IMR-90 (cell line): ENCODE results near the gene SF3B1. TPM values are rescaled to one million over a fixed set of nuclear protein-coding genes. Genes with fewer than 3 reads are reported as not detected.

ENCODE experiments used
- ATAC-seq: fragments of 200-7000 bp; cut with Tn5 transposase; 2 replicates; pipeline ENCODE4 v1.9.1; 2020; ENCODE audit warnings: low read depth, mild to moderate bottlenecking, moderate library complexity
- BruUV-seq: library from RNA; stranded (reverse); fragments of 400-500 nt; replicated peaks from 2 replicates; lab custom pipeline; 2021; lab: Mats Ljungman, UMichigan
- CTCF ChIA-PET: fragments of 300-600 bp; formaldehyde crosslinking; extraction: SDS; loops from one replicate; lab custom pipeline; 2021; ENCODE audit warnings: antibody characterized with exemption; lab: Yijun Ruan, JAX
- POLR2A ChIA-PET: fragments of 300-600 bp; sonication (Branson Sonifier 250); formaldehyde crosslinking; loops from one replicate; lab custom pipeline; 2022; ENCODE audit warnings: antibody characterized with exemption; ENCODE audit not compliant: unreplicated experiment; lab: Charles Lee
- DNase-seq: peaks from one replicate; pipeline ENCODE4 v3.0.0; 2013
- H2AFZ ChIP-seq: replicated peaks from 2 replicates; pipeline ENCODE3; 2013; ENCODE audit warnings: low read length, mild to moderate bottlenecking; ENCODE audit not compliant: poor library complexity
- H2AK5ac ChIP-seq: 2 replicates; pipeline ENCODE4 v1.6.1; 2013; ENCODE audit warnings: low read depth, low read length, inconsistent platforms
- H2AK9ac ChIP-seq: replicated peaks from 2 replicates; pipeline ENCODE3; 2013; ENCODE audit warnings: mild to moderate bottlenecking, low read depth, low read length, moderate library complexity; ENCODE audit not compliant: poor library complexity
- H2BK120ac ChIP-seq: 2 replicates; pipeline ENCODE4 v1.6.1; 2013; ENCODE audit warnings: low read depth, low read length, inconsistent platforms
- H2BK15ac ChIP-seq: 3 replicates; pipeline ENCODE4 v1.6.1; 2013; ENCODE audit warnings: low read depth, low read length, inconsistent platforms
- H2BK20ac ChIP-seq: 2 replicates; pipeline ENCODE4 v1.6.1; 2013; ENCODE audit warnings: low read depth, mild to moderate bottlenecking, inconsistent platforms, low read length, moderate library complexity
- H2BK5ac ChIP-seq: 2 replicates; pipeline ENCODE4 v1.6.1; 2013; ENCODE audit warnings: mild to moderate bottlenecking, low read depth, low read length, inconsistent platforms; ENCODE audit not compliant: poor library complexity, severe bottlenecking
- H3K14ac ChIP-seq: replicated peaks from 2 replicates; pipeline ENCODE4 v1.6.1; 2013; ENCODE audit warnings: low read depth, low read length, inconsistent platforms
- H3K18ac ChIP-seq: 2 replicates; pipeline ENCODE4 v1.6.1; 2013; ENCODE audit warnings: low read depth, low read length, control low read depth
- H3K23ac ChIP-seq: 2 replicates; pipeline ENCODE4 v1.6.1; 2013; ENCODE audit warnings: low read depth, low read length, inconsistent platforms
- H3K27ac ChIP-seq: 2 replicates; pipeline ENCODE4 v1.5.1; 2013; ENCODE audit warnings: mild to moderate bottlenecking, control low read depth, low read length; ENCODE audit not compliant: insufficient read depth
- H3K27me3 ChIP-seq: 2 replicates; pipeline ENCODE4 v1.6.1; 2013; ENCODE audit warnings: low read length; ENCODE audit not compliant: control insufficient read depth, insufficient read depth
- H3K36me3 ChIP-seq: 2 replicates; pipeline ENCODE4 v1.6.1; 2013; ENCODE audit warnings: low read length, mixed read lengths; ENCODE audit not compliant: control insufficient read depth, insufficient read depth
- H3K4ac ChIP-seq: 2 replicates; pipeline ENCODE4 v1.6.1; 2013; ENCODE audit warnings: low read depth, low read length, inconsistent platforms
- H3K4me1 ChIP-seq: 2 replicates; pipeline ENCODE4 v1.6.1; 2013; ENCODE audit warnings: low read length, mixed read lengths; ENCODE audit not compliant: control insufficient read depth, insufficient read depth
- H3K4me2 ChIP-seq: 2 replicates; pipeline ENCODE4 v1.6.1; 2013; ENCODE audit warnings: low read depth, mild to moderate bottlenecking, control low read depth, low read length, moderate library complexity
- H3K4me3 ChIP-seq: 2 replicates; pipeline ENCODE4 v1.5.1; 2013; ENCODE audit warnings: low read depth, mild to moderate bottlenecking, control low read depth, low read length, moderate library complexity; ENCODE audit not compliant: insufficient read depth
- H3K56ac ChIP-seq: 2 replicates; pipeline ENCODE4 v1.6.1; 2013; ENCODE audit warnings: low read length, inconsistent platforms; ENCODE audit not compliant: insufficient read depth; ENCODE audit errors: extremely low read depth
- H3K79me1 ChIP-seq, 2 experiments: 2 replicates each; pipeline ENCODE4 v1.6.1; 2013; ENCODE audit warnings: low read length in 2 of 2, inconsistent platforms in 1 of 2, low read depth in 1 of 2
- H3K9ac ChIP-seq: 2 replicates; pipeline ENCODE4 v1.6.1; 2013; ENCODE audit warnings: low read depth, low read length, control low read depth
- H3K9me1 ChIP-seq: 2 replicates; pipeline ENCODE4 v1.6.1; 2013; ENCODE audit warnings: low read length, inconsistent platforms; ENCODE audit not compliant: insufficient read depth
- H3K9me3 ChIP-seq: 2 replicates; pipeline ENCODE4 v1.6.1; 2013; ENCODE audit warnings: low read length; ENCODE audit not compliant: control insufficient read depth, insufficient read depth
- H4K20me1 ChIP-seq: 2 replicates; pipeline ENCODE4 v1.6.1; 2013; ENCODE audit warnings: low read length, inconsistent platforms; ENCODE audit not compliant: insufficient read depth
- H4K5ac ChIP-seq: 2 replicates; pipeline ENCODE4 v1.6.1; 2013; ENCODE audit warnings: mild to moderate bottlenecking, low read depth, low read length, control low read depth
- H4K8ac ChIP-seq, 2 experiments: 2 replicates each; pipeline ENCODE4 v1.6.1; 2013; ENCODE audit warnings: low read depth in 2 of 2, low read length in 2 of 2, control low read depth in 1 of 2, inconsistent platforms in 1 of 2
- H4K91ac ChIP-seq: 2 replicates; pipeline ENCODE4 v1.6.1; 2013; ENCODE audit warnings: low read depth, low read length, inconsistent platforms; ENCODE audit not compliant: insufficient read depth
- BHLHE40 ChIP-seq: fragments of 150-350 bp; IDR thresholded peaks from 2 replicates; pipeline ENCODE4 v1.6.1; 2016; ENCODE audit warnings: mild to moderate bottlenecking, low read depth, low read length
- CHD1 ChIP-seq: IDR thresholded peaks from 2 replicates; pipeline ENCODE4 v1.6.1; 2012; ENCODE audit warnings: low read depth, low read length, improper control_type of control experiment
- CTCF ChIP-seq: conservative IDR thresholded peaks from 2 replicates; pipeline ENCODE4 v1.5.1; 2012; ENCODE audit warnings: mild to moderate bottlenecking, low read depth, low read length, improper control_type of control experiment
- MAZ ChIP-seq: IDR thresholded peaks from 2 replicates; pipeline ENCODE4 v1.6.1; 2012; ENCODE audit warnings: low read depth, mild to moderate bottlenecking, low read length, improper control_type of control experiment, moderate library complexity, borderline replicate concordance
- MXI1 ChIP-seq: IDR thresholded peaks from 2 replicates; pipeline ENCODE4 v1.6.1; 2012; ENCODE audit warnings: low read depth, mild to moderate bottlenecking, low read length, moderate library complexity, borderline replicate concordance
- POLR2A ChIP-seq: IDR thresholded peaks from 2 replicates; pipeline ENCODE4 v1.6.1; 2012; ENCODE audit warnings: mild to moderate bottlenecking, low read depth, low read length
- RAD21 ChIP-seq: IDR thresholded peaks from 2 replicates; pipeline ENCODE4 v1.6.1; 2012; ENCODE audit warnings: low read length, improper control_type of control experiment
- RCOR1 ChIP-seq: IDR thresholded peaks from 2 replicates; pipeline ENCODE4 v1.6.1; 2012; ENCODE audit warnings: mild to moderate bottlenecking, low read length, improper control_type of control experiment; ENCODE audit not compliant: insufficient replicate concordance
- SMC3 ChIP-seq: fragments of 150-350 bp; IDR thresholded peaks from 2 replicates; pipeline ENCODE4 v1.6.1; 2016; ENCODE audit warnings: low read depth, mild to moderate bottlenecking, antibody characterized with exemption, low read length, moderate library complexity
- WGBS, 2 experiments: methylation state at CpG; one replicate each; pipeline versions ENCODE4 v1.1.5 to v1.1.7; 2013; ENCODE audit warnings: missing lambda C conversion rate in 2 of 2; ENCODE audit not compliant: insufficient read length in 1 of 2; ENCODE audit errors: extremely low coverage in 2 of 2; 5-methylcytosine and 5-hydroxymethylcytosine counted together
- dilution Hi-C: fragments of 300-500 bp; cut with HindIII; formaldehyde crosslinking; loops from one replicate; pipeline ENCODE4 v1.14.3; 2018; ENCODE audit warnings: low sequenced_read_pairs; ENCODE audit not compliant: unreplicated experiment
- in situ Hi-C: fragments of 300-500 bp; cut with MboI; formaldehyde crosslinking; loops from 3 replicates; pipeline ENCODE4 v1.14.3; 2019; ENCODE audit warnings: low sequenced_read_pairs, inconsistent platforms, mixed read lengths
- intact Hi-C: fragments of 100-400 bp; cut with micrococcal nuclease; formaldehyde crosslinking; loops from 2 replicates; pipeline ENCODE4 v1.10.0; 2022
- polyA plus RNA-seq, 3 experiments: library from polyadenylated mRNA; depleted of rRNA; stranded (reverse); fragments of >200 nt; gene quantifications; 2 replicates each; pipeline ENCODE4 v1.2.3, GENCODE V29; 2012; ENCODE audit warnings: low replicate concordance in 1 of 3
- total RNA-seq: library from RNA; depleted of rRNA; stranded (reverse); fragments of >200 nt; gene quantifications from 2 replicates; pipeline ENCODE4 v1.2.3, GENCODE V29; 2012

Gene SF3B1
- total and polyA plus RNA-seq, 2 of the 4 experiments (the other 2 are of a cell fraction) = 326 to 942 TPM

DNA sequence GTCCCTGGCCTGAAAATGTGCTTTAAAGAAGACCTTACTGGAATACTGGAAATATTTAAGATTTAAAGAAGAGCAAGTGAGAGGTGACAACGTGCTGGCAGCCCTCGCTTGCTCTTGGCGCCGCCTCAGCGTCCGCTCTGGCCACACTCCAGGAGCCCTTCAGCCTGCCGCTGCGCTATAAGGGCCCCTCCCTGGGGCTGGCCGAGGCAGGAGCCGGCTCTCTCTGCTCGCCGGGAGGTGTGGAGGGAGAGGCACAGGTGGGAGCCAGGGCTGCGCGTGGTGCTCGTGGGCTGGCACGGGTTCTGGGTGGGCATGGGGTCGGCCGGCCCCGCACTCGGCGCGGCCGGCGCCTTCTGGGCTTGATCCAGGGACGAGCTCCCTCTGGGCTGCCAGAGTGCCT, 15.6 kb upstream of the SF3B1 start:
- Histone ChIP-seq H4K8ac (no peak overlapping the region), H3K18ac (no peak overlapping the region), H4K20me1 (peaks cover 16% of the 10 kb centered on the region), H2BK20ac (no peak overlapping the region), H3K27ac (no peak overlapping the region), H4K5ac (no peak overlapping the region), H3K56ac (no peak overlapping the region), H3K36me3 (no peaks in the 10 kb centered on the region), H3K9me1 (peaks cover 2% of the 10 kb centered on the region; the same call in 1 of the 2 replicates), H2AFZ (no peak overlapping the region), H3K79me1 (peaks cover 3 to 7% of the 10 kb centered on the region in 2 experiments; a peak in 2 of 4 replicates), H2BK120ac (no peak overlapping the region), H3K14ac (no peak overlapping the region), H3K9me3 (no peaks in the 10 kb centered on the region), H3K23ac (no peak overlapping the region), H3K4me3 (no peak overlapping the region), H3K4me2 (no peak overlapping the region), H3K4me1 (no peaks in the 10 kb centered on the region), H2AK9ac (no peak overlapping the region), H2BK5ac (no peak overlapping the region), H4K91ac (no peak overlapping the region), H2BK15ac (no peak overlapping the region), H3K4ac (no peak overlapping the region), H2AK5ac (no peak overlapping the region), H3K27me3 (no peaks in the 10 kb centered on the region), H3K9ac (no peak overlapping the region)
- TF ChIP-seq MAZ = no peak
- no peak for TF ChIP-seq RCOR1
- no peak for TF ChIP-seq CTCF
- no peak for TF ChIP-seq BHLHE40
- no peak for TF ChIP-seq MXI1
- no peak for TF ChIP-seq RAD21
- TF ChIP-seq CHD1 = no peak
- TF ChIP-seq POLR2A = no peak
- no peak for TF ChIP-seq SMC3
- 98% methylated on average over 9 of the region's 25 CpGs; no CpG with 5 or more reads in 1 of the 2 experiments for WGBS, 2 experiments
- no TSS peak for BruUV-seq
- ChIA-PET CTCF (no interaction called here), POLR2A (no interaction called here)
- dilution Hi-C loops = no loop called here
- in situ Hi-C loops = no loop called here
- ATAC-seq (no peak), DNase-seq (no peak)
- intact Hi-C loops = no loop called here
